ENCODE results near the gene LHB.

Gene LHB

DNA sequence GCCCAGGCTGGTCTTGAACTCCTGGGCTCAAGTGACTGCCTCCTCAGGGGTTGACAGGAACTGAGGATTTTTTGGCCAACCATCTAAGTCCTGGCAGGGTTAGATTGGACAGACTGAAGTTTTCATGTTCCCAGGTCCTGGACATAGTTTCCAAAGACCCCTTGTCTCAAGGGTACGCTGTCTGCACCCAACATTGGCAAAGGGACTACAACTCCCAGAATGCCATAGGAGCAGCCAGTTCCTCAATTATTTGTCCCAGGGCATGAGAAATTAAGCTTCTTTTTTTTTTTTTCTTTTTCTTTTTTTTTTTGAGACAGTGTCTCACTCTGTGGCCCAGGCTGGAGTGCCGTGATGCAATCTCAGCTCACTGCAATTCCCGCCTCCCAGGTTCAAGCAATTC lies 30.7 kb downstream of the LHB start:
- no peaks in the 10 kb centered on the region for H3K9me3 ChIP-seq (ENCODE audit: control insufficient read depth in 1 of 2, low read length in 2 of 2)
- H3K27me3 ChIP-seq (ENCODE audit: control insufficient read depth in 1 of 2, insufficient read depth in 2 of 2, low read length in 2 of 2), result no peaks in the 10 kb centered on the region
- H3K27ac ChIP-seq (ENCODE audit: low read depth, low read length), result no peak overlapping the region
- H3K9ac ChIP-seq (ENCODE audit: low read depth in 1 of 2, low read length in 2 of 2), result no peak overlapping the region
- H3K36me3 ChIP-seq (ENCODE audit: control insufficient read depth in 1 of 2, insufficient read depth in 2 of 2, low read length in 2 of 2), result peaks cover 19 to 61% of the 10 kb centered on the region in 2 donors
- no peak overlapping the region for H3K4me3 ChIP-seq (ENCODE audit: low read depth in 1 of 2, low read length in 2 of 2)
- peaks cover 5 to 8% of the 10 kb centered on the region in 2 donors for H3K4me1 ChIP-seq (ENCODE audit: control insufficient read depth in 1 of 2, insufficient read depth in 2 of 2, low read length in 2 of 2)

- Histone ChIP-seq H3K9ac (ENCODE audit: low read depth in 1 of 2, low read length in 2 of 2) (no peak overlapping the region), H3K27me3 (ENCODE audit: control insufficient read depth in 1 of 2, insufficient read depth in 2 of 2, low read length in 2 of 2) (no peaks in the 10 kb centered on the region), H3K4me3 (ENCODE audit: low read depth in 1 of 2, low read length in 2 of 2) (no peak overlapping the region), H3K9me3 (ENCODE audit: control insufficient read depth in 1 of 2, low read length in 2 of 2) (no peaks in the 10 kb centered on the region), H3K27ac (ENCODE audit: low read depth, low read length) (no peak overlapping the region), H3K36me3 (ENCODE audit: control insufficient read depth in 1 of 2, insufficient read depth in 2 of 2, low read length in 2 of 2) (peaks cover 19 to 61% of the 10 kb centered on the region in 2 donors), H3K4me1 (ENCODE audit: control insufficient read depth in 1 of 2, insufficient read depth in 2 of 2, low read length in 2 of 2) (peaks cover 3 to 4% of the 10 kb centered on the region in 2 donors)
Measured at GRCh38 chr19:48985711-48986110, 31.2 kb downstream of the LHB start.

DNA sequence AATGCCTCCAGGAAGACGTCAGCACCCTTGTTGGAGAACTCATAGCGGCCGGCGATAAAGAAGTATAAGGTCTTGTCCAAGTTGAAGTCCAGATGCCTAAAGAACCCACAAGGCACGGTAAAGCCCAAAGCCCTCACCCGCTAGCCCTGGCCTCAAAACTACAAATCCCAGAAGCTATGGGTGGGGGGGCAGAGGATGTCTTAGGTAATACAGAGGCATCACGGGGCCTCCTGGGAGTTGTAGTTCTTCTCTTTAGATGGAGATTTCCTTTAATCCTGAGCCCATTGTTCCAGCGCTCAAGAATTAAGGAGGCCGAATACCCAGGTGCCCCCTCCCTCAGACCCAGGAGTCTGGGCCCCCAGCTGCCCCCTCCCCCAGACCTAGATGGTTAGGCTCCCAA lies 34.6 kb downstream of the LHB start:
- Histone ChIP-seq H3K4me1 (ENCODE audit: control insufficient read depth in 1 of 2, insufficient read depth in 2 of 2, low read length in 2 of 2) (peaks cover 3 to 4% of the 10 kb centered on the region in 2 donors), H3K9me3 (ENCODE audit: control insufficient read depth in 1 of 2, low read length in 2 of 2) (no peaks in the 10 kb centered on the region), H3K36me3 (ENCODE audit: control insufficient read depth in 1 of 2, insufficient read depth in 2 of 2, low read length in 2 of 2) (peaks cover 16 to 46% of the 10 kb centered on the region in 2 donors), H3K9ac (ENCODE audit: low read depth in 1 of 2, low read length in 2 of 2) (no peak overlapping the region), H3K27ac (ENCODE audit: low read depth, low read length) (no peak overlapping the region), H3K4me3 (ENCODE audit: low read depth in 1 of 2, low read length in 2 of 2) (no peak overlapping the region), H3K27me3 (ENCODE audit: control insufficient read depth in 1 of 2, insufficient read depth in 2 of 2, low read length in 2 of 2) (no peaks in the 10 kb centered on the region)

GRCh38 chr19:48977061-48977460 lies 39.8 kb downstream of the LHB start:
- no peak overlapping the region for H3K27ac ChIP-seq (ENCODE audit: low read depth, low read length)

DNA sequence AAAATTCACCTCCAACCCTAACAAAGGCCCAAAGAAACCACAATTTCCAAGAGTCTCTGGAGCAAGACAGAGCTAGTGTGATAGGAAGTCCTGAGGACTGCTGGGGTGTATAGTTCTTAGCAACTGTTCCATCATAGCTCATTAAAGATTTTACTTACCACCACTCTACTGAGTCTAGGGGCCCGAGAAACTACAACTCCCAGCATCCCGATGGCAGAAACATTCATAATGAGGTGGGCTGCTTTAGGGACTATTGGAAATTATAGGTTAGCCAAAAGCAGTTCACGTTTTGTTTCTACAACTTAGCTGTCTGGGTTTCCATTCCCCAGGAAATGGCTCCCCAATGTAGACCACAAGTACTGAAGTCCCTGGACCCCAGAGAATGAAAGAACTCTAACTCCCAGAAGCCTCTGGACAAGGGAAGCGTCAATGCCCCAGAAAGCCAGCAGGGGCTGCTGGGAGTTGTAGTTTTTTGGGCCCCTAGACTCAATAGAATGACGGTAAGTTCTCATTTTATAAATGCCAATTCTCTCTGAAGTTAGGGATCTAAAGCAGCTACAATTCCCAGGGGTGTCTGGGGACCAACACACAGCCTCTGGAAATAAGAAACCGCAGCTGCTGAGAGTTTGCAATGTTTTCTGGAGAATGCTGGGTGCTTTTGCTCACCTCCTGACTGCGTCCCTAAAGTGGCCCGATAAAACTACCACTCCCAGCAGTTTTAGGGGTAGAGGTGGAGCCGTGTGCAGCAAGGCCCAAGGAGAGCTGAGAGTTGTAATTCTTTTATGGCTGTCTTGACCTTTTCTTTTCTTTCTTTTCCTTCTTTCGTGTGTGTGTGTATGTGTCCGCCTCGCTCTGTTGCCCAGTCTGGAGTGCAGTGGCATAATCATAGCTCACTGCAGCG lies 40.7 kb downstream of the LHB start:
- Histone ChIP-seq H3K36me3 (ENCODE audit: control insufficient read depth in 1 of 2, insufficient read depth in 2 of 2, low read length in 2 of 2) (peaks cover 15 to 29% of the 10 kb centered on the region in 2 donors), H3K9me3 (ENCODE audit: control insufficient read depth in 1 of 2, low read length in 2 of 2) (no peaks in the 10 kb centered on the region), H3K27ac (ENCODE audit: low read depth, low read length) (no peak overlapping the region), H3K27me3 (ENCODE audit: control insufficient read depth in 1 of 2, insufficient read depth in 2 of 2, low read length in 2 of 2) (no peaks in the 10 kb centered on the region), H3K4me1 (ENCODE audit: control insufficient read depth in 1 of 2, insufficient read depth in 2 of 2, low read length in 2 of 2) (no peaks in the 10 kb centered on the region), H3K9ac (ENCODE audit: low read depth in 1 of 2, low read length in 2 of 2) (no peak overlapping the region), H3K4me3 (ENCODE audit: low read depth in 1 of 2, low read length in 2 of 2) (no peak overlapping the region)

More at GRCh38 chr19:48977061-48977460, 39.8 kb downstream of the LHB start:
- Histone ChIP-seq H3K9me3 (ENCODE audit: control insufficient read depth in 1 of 2, low read length in 2 of 2) (no peaks in the 10 kb centered on the region), H3K4me3 (ENCODE audit: low read depth in 1 of 2, low read length in 2 of 2) (no peak overlapping the region), H3K9ac (ENCODE audit: low read depth in 1 of 2, low read length in 2 of 2) (no peak overlapping the region), H3K27me3 (ENCODE audit: control insufficient read depth in 1 of 2, insufficient read depth in 2 of 2, low read length in 2 of 2) (no peaks in the 10 kb centered on the region), H3K36me3 (ENCODE audit: control insufficient read depth in 1 of 2, insufficient read depth in 2 of 2, low read length in 2 of 2) (peaks cover 18 to 37% of the 10 kb centered on the region in 2 donors), H3K4me1 (ENCODE audit: control insufficient read depth in 1 of 2, insufficient read depth in 2 of 2, low read length in 2 of 2) (no peaks in the 10 kb centered on the region)

DNA sequence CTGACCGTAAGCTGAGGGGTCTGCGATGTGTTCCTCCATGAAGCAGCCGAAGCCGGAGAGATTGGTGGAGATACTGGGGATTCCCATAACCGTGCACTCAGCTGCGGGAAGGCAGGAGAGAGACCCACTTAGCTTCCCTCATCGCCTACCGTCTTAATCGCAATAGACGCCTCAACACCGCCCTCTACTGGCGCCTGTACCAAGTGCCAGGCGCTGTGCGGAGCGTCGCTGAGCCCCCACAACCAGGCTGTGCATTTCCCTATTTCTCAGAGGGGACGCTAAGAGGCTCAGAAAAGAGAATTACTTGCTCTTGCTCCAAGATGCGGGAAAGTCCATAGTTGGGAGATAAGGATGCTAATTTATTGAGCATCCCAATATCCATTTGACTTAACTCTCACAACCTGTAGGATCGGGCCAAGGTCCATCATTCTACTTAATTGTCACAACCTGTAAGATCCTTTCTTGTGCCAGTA lies 45.9 kb downstream of the LHB start:
- Histone ChIP-seq H3K27ac (ENCODE audit: low read depth, low read length) (no peak overlapping the region), H3K36me3 (ENCODE audit: control insufficient read depth in 1 of 2, insufficient read depth in 2 of 2, low read length in 2 of 2) (peaks cover 24 to 48% of the 10 kb centered on the region in 2 donors), H3K4me1 (ENCODE audit: control insufficient read depth in 1 of 2, insufficient read depth in 2 of 2, low read length in 2 of 2) (peaks cover 7 to 18% of the 10 kb centered on the region in 2 donors), H3K9ac (ENCODE audit: low read depth in 1 of 2, low read length in 2 of 2) (no peak overlapping the region), H3K4me3 (ENCODE audit: low read depth in 1 of 2, low read length in 2 of 2) (no peak overlapping the region), H3K9me3 (ENCODE audit: control insufficient read depth in 1 of 2, low read length in 2 of 2) (no peaks in the 10 kb centered on the region), H3K27me3 (ENCODE audit: control insufficient read depth in 1 of 2, insufficient read depth in 2 of 2, low read length in 2 of 2) (no peaks in the 10 kb centered on the region)

DNA sequence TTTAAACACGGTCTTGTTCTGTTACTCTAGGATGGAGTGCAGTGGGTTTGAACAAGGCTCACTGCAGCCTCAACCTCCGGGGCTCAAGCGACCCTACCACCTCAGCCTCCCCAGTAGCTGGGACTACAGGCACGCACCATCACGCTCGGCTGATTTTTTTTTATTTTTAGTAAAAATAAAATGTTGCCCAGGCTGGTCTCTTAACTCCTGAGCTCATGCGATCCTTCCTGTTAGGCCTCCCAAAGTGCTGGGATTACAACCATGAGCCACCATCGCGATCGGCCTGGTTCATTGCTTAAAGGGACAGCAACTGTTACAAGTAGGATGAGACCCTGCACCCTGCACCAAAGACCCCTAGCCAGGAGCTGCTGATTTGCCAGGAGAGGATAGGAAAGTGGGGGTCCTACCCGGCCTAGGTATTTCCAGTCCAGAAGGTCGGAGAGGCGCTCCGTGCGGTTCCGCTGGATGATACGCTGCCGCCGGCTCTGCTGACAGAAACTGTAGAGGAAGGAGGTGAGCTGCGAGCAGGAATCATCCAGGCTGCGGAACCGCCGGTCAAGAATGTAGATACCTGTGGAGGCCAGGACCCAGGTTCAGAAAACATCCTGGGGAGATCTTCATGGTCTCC lies 46.6 kb downstream of the LHB start:
- H3K27me3 ChIP-seq (ENCODE audit: control insufficient read depth in 1 of 2, insufficient read depth in 2 of 2, low read length in 2 of 2), result no peaks in the 10 kb centered on the region
- H3K4me1 ChIP-seq (ENCODE audit: control insufficient read depth in 1 of 2, insufficient read depth in 2 of 2, low read length in 2 of 2), result peaks cover 7 to 20% of the 10 kb centered on the region in 2 donors
- no peak overlapping the region for H3K9ac ChIP-seq (ENCODE audit: low read depth in 1 of 2, low read length in 2 of 2)
- no peak overlapping the region for H3K4me3 ChIP-seq (ENCODE audit: low read depth in 1 of 2, low read length in 2 of 2)
- H3K36me3 ChIP-seq (ENCODE audit: control insufficient read depth in 1 of 2, insufficient read depth in 2 of 2, low read length in 2 of 2), result peaks cover 24 to 50% of the 10 kb centered on the region in 2 donors
- H3K27ac ChIP-seq (ENCODE audit: low read depth, low read length), result no peak overlapping the region
- H3K9me3 ChIP-seq (ENCODE audit: control insufficient read depth in 1 of 2, low read length in 2 of 2), result no peaks in the 10 kb centered on the region

GRCh38 chr19:48969276-48970138 lies 47.4 kb downstream of the LHB start:
- Histone ChIP-seq H3K36me3 (ENCODE audit: control insufficient read depth in 1 of 2, insufficient read depth in 2 of 2, low read length in 2 of 2) (peaks cover 23 to 49% of the 10 kb centered on the region in 2 donors), H3K9ac (ENCODE audit: low read depth in 1 of 2, low read length in 2 of 2) (no peak overlapping the region), H3K27me3 (ENCODE audit: control insufficient read depth in 1 of 2, insufficient read depth in 2 of 2, low read length in 2 of 2) (no peaks in the 10 kb centered on the region), H3K9me3 (ENCODE audit: control insufficient read depth in 1 of 2, low read length in 2 of 2) (no peaks in the 10 kb centered on the region), H3K27ac (ENCODE audit: low read depth, low read length) (no peak overlapping the region), H3K4me1 (ENCODE audit: control insufficient read depth in 1 of 2, insufficient read depth in 2 of 2, low read length in 2 of 2) (peaks cover 10 to 22% of the 10 kb centered on the region in 2 donors), H3K4me3 (ENCODE audit: low read depth in 1 of 2, low read length in 2 of 2) (no peak overlapping the region)

GRCh38 chr19:48968813-48969218 lies 48.1 kb downstream of the LHB start:
- Histone ChIP-seq H3K36me3 (ENCODE audit: control insufficient read depth in 1 of 2, insufficient read depth in 2 of 2, low read length in 2 of 2) (peaks cover 16 to 42% of the 10 kb centered on the region in 2 donors), H3K4me3 (ENCODE audit: low read depth in 1 of 2, low read length in 2 of 2) (no peak overlapping the region), H3K4me1 (ENCODE audit: control insufficient read depth in 1 of 2, insufficient read depth in 2 of 2, low read length in 2 of 2) (peaks cover 16 to 29% of the 10 kb centered on the region in 2 donors), H3K27me3 (ENCODE audit: control insufficient read depth in 1 of 2, insufficient read depth in 2 of 2, low read length in 2 of 2) (no peaks in the 10 kb centered on the region), H3K9me3 (ENCODE audit: control insufficient read depth in 1 of 2, low read length in 2 of 2) (no peaks in the 10 kb centered on the region), H3K27ac (ENCODE audit: low read depth, low read length) (no peak overlapping the region), H3K9ac (ENCODE audit: low read depth in 1 of 2, low read length in 2 of 2) (no peak overlapping the region)
